NCI-H1092 treated with DMSO at 0.1 percent for 48 hours (cell line): ENCODE data around the gene KDM4D.
"Not testable (repeated sequence)": the region's sequence is repeated elsewhere in the genome, so short reads cannot be mapped to it uniquely, and the experiment has no call there.

Source experiments
- DNase-seq: peaks from one replicate; lab custom pipeline; 2025; lab: John Stamatoyannopoulos, UW

Gene KDM4D

DNA sequence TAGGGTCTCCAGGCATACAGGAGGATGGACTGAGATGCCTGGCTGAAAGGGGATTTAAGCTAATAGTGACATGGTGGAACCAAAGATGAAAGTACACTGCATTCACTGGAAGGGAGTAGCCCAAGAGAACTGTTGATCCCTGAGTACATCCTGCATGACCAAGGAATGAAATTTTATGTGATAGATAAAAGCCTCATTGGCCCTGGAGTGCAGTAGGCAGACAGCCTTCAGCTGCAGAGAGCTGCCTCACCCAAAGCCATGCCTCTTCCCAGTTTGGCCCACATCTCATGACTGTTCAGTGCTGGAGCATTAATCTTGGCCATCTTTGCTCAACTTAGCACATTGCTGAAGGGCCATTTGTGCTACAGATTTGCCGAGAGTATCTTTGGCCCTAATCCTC lies 59.5 kb downstream of the KDM4D start:
- DNase-seq, result no peak

- DNase-seq, result no peak
Measured at GRCh38 chr11:95035316-95035715, 61.8 kb downstream of the KDM4D start.

GRCh38 chr11:95037356-95038035 lies 64.0 kb downstream of the KDM4D start:
- not testable (repeated sequence) for DNase-seq

DNA sequence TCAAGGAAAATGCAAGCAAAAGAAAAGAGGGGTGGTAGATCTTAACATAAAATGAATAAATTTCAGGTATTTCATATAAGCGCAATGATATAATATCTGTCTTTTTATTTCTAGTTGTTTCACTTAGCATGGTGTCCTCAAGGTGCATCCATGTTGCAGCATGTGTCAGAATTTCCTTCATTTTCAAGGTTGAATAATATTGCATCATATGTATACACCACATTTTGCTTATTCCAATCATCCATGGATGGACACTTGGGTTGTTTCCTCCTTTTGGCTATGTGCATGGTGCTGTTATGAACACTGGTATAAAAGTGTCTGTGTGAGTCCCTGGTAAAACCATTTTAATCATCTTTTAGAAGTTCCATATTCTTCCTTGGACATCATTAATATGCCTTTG lies 68.7 kb downstream of the KDM4D start:
- DNase-seq, result no peak

DNA sequence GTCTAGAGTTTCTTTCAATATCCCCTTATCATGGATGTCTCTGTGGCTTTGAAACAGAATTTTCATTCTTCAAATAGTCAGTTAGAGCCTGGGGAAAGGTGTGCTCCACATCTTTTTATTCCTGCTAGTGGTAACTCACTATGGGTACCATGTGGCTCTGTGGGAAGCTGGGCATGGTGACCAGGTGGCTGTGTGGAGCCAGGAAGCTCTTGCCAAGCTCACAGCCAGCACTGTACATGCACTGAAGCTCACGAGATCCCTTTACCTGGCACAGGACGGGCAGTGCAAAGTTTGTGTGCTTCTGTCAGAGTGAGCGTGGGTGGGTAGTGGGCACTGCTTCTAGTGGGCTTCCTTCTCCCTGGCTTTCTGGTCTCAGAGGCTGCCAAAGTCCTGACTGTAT lies 69.4 kb downstream of the KDM4D start:
- DNase-seq, result no peak

DNA sequence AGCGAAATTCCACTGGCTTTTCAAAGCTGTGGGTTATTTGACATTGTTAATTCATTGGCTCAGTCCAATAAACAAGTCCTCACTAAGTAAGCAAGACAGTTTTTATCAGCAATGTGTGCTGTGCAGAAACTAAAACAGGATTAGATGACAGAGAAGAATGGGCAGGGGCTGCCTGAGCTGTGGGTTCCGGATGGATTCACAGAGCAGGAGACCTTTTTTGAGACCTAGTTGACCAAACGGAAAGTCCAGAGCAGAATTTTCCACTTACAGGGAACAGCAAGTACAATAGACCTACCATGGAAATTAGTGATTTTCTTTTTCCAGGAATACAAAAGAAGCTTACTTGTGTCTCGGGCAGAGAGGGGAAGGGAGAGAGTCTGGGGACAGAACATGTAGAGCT lies 70.5 kb downstream of the KDM4D start:
- DNase-seq, result no peak

- DNase-seq, result no peak
Measured at GRCh38 chr11:95045812-95046211, 72.3 kb downstream of the KDM4D start.
